Stimulated activated CD4-positive, alpha-beta T cell treated with anti-CD3 and anti-CD28 coated beads, Interleukin-15, amount 100 ng/mL, for 24 hours (primary cell): ENCODE results near the gene SNRPD3.
"Not testable (repeated sequence)": the region's sequence is repeated elsewhere in the genome, so short reads cannot be mapped to it uniquely, and the experiment has no call there.

Source experiments
- DNase-seq: peaks from one replicate; pipeline ENCODE4 v3.0.0-alpha.2; 2020

Gene SNRPD3

DNA sequence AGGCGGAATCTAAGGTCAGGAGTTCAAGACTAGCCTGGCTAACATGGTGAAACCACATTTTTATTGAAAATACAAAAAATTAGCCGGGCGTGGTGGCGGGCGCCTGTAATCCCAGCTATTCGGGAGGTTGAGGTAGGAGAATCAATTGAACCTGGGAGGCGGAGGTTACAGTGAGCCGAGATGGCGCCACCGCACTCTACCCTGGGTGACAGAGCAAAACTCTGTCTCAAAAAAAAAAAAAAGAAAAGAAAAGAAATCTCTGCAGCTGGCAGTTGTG is 37.7 kb downstream of the SNRPD3 start:
- not testable (repeated sequence) for DNase-seq

DNA sequence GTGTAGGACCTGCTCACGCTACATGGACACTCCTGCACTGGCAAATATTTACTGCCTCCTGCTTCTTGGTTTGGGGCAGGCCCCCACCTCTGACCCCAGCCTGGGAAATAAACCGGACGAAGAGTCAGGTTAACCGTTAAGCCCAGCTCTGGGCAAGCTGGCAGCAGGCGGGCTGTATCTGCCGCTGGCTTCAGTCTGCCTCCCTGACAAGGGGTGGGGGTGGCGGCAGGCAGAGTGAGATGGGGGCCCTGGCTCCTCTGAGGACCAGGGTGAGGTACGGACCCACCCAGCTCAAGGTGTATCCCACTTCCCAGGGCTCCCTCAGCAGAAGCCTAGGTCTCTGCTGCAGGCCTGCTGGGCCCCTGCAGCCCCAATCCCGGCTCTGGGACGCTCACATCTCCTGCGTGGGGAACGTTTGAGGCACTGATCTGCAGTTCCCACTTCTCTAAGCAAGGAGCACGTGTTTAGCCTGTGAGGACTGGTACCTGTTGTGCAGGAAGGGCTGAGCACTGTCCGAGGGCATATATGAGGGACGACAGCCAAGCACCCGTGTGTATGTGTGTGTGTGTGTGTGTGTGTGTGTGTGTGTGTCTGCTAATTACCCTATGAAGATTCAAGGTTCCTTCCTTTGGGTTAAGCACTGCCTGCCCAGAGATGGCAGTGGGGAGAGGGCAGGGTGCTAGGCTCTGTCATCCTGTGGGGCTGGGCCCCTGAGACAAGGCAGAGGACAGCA is 38.2 kb downstream of the SNRPD3 start:
- DNase-seq, result no peak

DNA sequence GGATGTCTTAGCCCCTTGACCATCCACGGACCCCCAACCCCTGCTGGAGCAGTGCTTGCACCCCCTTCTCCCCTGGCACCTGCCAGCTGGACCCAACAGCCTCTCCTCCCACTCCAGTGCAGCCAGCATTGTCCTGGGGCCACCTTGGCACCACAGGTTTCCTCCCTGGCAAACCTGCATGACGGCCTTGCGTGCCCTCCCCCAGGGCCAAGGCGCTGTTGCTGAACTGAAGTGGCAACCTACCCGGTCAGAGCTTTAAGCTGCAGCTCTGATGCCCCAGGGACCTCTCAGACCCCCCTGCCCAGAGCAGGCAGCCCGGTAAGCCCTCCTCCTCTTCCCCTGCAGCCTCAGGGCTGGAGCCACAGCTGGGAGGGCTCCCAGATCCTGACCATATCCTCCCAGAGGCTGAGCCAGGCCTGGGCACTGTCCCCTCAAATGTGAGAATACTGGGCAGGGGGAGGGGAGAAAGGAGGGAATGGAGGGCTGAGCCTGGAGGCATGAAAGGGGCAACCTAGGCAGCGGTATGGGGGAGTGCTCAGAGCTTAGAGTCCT is 38.8 kb downstream of the SNRPD3 start:
- no peak for DNase-seq

DNA sequence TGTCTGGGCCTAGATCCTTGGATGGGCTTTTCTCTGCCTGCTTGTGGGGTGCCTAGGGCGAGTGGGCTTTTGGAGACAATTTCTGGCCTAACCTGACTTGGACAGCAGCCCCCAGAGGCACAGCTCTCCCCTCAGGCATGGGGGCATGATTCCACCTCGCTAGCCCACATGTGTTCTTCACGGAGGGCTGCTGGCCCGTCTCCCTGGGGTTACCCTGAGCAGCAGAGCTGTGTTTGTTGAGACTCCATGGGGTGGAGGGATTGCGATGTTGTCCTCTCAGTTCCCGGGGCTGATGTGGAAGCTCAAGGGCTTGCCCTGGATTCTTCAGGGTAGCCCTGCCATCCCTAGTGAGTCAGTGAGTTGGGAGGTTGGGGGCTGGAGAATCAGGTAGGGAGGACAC is 39.4 kb downstream of the SNRPD3 start:
- DNase-seq, result no peak

DNA sequence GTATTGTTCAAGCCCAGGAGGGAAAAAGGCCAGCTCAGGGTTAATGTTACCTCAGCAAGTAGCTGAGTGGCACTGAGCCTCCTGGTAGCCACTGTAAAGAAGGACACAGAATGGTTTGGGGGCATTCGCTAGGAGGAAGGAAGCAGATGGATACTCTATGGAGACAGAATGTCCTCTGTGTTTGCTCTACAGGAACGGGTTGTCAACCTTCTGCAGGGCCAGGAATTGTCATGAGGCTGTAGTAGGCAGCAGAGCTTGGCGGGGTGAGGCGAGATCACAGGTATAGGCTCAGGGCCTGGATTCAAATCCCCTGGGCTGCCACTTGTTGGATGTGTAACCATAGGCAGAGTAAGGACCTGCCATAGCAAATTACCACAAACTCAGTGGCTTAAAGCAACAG is 40.1 kb downstream of the SNRPD3 start:
- no peak for DNase-seq

DNA sequence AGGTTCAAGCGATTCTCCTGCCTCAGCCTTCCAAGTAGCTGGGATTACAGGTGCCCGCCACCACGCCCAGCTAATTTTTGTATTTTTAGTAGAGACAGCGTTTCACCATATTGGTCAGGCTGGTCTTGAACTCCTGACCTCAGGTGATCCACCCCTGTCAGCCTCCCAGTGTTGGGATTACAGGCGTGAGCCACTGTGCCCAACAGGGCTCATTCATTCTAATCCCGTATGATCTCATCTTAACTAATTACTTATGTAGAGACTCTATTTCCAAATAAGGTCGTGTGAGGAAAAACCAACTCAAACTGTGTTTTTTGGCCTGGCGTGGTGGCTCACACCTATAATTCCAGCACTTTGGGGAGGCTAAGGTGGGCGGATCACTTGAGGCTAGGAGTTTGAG is 41.3 kb downstream of the SNRPD3 start:
- not testable (repeated sequence) for DNase-seq

DNA sequence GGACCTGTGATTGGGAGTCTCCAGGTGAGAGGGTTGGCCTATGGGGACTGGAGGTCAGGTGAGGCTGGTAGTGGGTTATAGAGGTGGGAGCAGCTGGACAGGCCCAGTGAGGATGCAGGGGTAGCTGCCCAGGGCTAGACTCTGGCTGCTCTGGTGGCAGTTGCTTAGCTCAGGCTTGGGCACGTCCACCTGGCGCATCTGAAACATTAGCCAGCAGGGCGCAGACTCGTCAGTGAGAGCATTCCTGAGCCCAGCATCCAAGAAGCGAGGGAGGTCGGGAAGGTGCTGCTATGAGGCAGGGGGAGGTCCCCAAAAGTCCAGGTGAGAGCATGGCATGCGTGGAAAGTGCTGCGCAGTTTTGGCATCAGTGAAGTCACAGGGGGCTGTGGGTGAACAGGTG is 43.7 kb downstream of the SNRPD3 start:
- DNase-seq, result no peak

DNA sequence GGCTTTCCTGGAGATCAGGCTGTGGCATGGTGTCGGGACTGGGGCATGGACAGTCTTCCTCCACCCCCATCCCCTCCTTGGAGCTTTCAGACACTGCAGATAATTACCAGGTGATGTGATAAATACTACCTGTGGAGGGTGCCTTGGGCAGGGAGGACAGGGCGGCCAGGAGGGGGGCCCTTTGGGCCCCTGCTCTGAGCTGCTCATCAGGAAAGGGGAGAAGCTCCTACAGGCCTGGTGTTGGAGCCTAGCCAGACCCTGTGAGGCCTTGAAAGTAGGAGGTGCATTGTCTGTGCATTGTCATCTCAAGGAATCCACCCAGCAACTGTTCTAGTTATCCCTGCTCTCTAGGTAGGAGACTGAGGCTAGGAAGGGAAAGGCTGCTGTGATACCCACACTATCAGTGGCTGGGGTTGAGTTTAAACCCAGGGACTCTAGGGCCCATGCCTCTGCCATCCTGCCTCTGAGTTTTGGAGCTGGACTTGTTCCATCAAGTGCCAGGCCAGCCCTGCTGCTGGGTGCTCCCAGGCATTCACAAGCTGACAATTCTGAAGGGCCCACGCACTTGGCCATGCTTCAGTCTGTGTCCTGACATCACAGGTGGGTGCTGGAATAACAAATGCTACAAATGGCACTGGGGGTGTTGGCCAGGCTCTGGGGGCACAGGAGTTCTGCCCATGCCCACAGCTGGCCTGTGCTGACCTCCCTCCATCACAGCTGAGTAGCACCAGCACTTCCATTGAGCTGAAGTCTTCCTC is 44.3 kb downstream of the SNRPD3 start:
- DNase-seq, result not testable (repeated sequence)

DNA sequence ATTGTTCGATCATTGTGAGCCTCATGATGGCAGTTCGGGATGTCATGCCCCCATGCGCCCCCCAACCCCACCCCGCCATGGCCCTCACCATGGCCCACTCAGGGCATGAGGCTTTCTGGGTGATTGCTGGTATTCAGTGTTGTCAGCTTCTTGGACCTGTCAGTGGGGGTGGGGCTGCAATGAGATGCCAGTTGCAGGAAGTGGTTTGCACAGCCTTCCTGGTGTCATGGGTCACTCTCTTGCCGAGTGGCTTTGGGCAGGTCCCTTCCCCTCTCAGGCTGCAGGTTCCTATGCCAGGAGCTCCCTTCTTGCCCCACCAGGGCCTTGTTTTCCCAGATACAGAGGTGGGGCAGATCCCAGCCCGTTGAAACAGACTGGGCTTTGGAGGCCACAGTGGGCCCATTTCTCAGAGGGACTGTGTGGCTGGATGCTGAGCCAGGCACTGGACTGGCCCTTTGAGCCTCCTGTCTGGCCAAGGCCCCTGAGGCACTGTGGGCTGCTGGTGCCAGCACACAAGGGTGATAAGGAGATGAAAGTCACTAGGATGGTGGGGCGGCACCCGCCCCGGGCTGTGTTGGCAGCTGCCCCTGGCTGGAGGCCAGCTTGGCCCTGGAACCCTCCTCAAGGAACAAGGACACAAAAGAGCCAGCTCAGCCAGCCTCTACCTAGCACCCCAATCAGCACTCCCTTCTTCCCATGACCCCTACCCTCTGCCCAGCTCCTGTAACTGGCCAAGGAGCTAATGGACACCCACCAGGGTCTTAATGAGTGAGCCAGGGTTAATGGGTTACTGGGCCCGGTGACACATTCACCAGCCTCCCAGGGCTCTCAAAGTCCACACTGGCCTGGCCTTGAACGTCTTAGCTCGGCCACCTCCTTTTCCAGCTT is 45.7 kb downstream of the SNRPD3 start:
- DNase-seq, result no peak

DNA sequence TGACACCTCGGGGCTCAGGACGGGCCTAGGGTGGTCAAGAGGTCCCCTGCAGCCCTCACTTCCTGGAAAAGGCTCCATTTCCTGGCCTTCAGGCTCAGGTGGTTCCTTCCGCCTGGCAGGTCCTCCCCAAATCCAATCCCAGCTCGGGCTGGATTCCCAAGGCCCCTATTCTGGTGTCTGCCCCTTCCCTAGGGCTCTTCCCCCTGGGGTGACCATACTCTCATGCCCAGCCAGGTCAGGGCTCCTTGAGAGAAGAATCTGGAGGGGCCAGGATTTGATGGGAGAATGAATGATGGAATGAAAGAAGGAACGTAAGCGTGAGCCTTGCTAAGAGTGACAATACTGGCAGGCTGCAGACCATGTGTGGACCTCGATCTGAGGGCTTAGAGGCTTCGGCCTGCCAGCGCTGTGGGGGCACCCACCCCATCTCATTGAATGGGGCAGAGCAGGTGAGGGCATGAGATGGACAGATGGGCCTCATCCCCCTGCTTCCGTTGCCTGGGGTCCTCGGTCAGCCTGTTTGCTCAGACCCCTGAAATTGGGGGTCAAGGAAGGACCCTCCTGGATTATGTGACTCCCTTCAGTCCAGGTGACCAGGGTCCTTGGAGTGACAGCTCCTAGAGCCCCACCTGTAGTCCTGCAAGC is 46.4 kb downstream of the SNRPD3 start:
- DNase-seq, result not testable (repeated sequence)

DNA sequence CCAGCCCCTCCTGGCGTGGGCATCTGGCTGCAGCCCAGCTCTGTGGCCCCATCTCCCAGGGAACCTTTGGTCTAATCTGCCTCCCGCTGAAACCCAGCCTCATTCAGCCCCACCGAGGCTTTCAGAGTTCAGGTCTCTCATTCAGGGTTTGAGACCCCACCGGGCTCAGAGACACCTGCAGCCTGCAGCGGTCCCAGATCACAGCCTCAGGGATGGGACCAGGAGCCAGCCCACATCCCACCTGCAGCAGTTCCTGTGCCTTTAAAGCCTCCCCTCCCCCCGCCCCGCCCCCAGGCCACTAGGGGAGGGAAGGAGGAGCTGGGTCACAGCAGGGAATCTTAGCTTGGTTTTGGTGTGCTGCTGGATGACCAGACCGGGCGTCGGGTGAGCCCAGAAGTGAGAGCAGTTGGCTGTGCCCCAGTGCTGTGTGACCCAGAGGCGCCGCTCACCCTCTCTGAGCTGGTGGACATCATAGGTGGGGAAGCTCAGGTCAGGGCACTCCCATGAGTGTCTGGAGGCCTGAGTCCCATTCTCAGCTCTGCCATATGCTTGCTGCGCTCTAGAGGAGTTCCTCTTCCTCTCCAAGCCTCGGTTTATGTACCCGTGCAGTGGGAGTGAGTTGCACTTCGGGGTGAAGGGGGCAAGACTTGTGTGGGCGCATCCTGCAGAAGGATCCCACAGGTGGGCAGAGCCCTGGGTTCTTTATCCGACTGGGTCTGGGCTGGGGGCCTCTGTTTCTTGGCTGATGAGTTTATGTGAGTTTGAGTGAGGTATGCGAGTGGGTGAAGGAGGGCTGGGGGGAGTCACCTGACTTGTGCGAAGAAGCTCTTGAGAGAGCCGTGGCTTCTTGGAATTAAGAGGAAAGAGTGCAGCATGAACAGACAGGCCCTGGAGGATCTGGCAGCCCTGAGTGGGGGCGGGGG is 47.3 kb downstream of the SNRPD3 start, which contains the start of gene GGT1:
Gene GGT1, plus strand, starts transcription at position 347 of the 923 bp plus-strand sequence. CDS start 7,889 bp downstream, outside the sequence.
- DNase-seq, result not testable (repeated sequence)

DNA sequence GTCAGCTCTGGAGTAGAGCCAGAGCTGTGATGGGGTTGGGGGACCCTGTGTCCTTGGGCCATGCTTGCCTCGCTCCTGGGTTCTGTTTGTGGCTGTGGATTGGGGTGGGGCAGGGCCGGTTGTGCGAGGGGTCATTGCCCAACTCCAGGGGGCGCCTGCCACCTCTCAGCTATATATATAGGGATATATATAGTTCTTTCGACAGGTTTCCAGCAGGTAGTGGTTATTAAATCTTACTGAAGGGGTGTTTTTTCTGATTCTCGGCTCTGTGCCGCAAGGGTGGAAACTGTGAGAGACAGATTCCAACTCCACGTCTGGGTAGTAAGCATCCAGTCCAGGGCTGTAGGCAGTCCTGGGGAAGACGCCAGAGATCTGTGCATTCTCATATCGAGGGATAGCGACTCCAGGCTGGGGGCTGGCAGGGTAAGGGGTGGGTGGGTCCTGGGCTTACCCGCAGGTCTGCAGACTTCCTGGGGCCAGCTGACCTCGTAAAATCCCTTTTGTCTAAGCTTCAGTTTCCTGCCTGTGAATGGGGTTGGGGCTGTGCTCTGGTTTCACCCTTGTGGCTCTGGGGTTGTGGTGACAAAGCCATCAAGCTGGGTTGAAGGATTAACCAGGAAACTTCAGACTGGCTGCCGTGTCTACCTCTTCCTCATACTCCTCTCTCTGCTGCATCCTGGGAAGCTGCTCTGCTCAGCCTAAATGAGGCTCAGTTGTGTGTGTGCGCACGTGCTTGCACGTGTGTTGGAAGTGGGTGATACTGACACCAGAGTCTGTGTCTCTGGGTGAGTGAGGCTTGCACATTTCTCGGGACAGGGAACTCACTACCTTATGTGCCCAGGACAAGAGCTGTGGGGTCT is 48.2 kb downstream of the SNRPD3 start:
- peak; percentile 45 for DNase-seq

DNA sequence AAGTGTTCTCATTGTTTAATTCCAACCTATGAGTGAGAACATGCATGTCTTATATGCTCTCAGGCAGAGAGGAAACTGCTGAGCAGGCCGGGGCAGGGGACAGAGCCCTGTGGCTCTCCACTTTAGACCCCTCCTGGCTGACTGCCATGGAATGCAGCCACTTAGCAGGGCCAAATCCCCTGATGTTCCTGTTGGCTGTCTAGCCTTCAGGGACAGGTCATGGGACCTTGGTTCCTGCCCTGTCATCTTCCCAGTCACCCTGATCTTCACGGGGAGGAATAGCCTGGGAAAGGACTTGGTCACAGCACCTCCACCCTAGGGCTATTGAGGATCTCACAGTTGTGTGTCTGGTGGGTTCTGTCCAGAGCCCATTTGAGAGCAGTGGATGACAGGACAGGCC is 50.5 kb downstream of the SNRPD3 start:
- DNase-seq, result peak; percentile 15

DNA sequence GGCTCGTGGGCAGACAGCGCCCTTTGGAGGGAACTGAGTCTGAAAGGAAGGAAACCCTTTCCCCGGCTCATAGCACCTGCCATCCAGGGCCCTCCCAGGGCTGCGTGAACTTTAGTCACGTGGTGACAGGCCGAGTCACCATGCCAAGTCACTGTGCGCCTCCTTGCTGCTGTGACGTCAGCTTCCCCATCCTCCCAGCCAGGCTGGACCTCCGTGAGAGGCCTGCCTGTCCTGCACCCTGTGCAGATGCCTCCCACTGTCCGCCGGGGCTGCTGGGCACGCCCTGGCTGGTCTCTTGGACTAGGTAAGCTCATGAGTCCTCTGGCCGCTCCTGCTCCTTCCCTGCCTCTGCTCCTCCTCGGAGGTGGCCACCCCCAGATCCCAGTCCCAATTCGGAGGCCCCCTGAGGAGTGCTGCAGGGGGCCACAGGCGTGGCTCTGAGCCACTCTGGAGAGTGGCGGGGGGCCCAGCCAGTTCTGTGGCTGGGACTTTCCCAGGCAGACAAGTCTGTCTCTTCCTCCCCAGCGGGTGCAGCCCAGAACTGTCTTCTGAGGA is 51.7 kb downstream of the SNRPD3 start:
- peak; percentile 77 for DNase-seq

DNA sequence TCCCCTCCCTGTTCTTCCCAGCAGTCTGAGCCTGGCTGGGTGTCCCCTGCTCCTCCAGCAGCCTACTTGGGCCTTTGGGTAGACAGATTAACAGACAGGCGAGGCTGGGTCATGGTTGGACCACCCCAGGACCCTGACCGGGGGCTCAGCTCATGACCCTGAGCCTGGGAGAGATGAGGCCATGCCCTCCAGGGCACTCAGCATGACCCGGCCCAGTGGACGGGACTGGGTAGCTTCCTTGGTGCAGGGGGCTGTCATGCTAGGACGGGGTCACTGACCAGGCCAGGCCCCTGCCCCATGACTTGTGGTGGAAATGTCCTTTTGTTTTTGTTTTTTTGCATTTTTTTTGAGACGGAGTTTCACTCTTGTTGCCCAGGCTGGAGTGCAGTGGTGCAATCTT is 52.5 kb downstream of the SNRPD3 start:
- not testable (repeated sequence) for DNase-seq

DNA sequence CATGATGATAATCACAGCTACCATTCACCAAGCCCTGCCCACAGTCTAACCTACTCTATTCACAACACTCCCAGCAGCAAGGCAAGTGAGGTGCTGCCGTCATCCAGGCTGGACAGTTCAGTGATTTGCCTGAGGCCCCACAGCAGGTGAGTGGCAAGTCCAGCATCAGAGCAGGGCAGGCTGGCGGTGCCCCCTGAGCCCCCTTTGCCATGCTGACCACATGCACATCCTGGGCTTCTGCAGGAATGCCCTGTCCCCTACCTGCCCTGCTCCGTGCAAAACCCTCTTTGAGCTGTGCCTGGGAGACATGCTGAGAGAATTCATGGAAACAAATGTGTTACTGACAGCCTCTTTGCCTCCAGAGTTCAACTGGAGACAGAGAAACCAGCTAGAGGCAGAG is 54.1 kb downstream of the SNRPD3 start:
- DNase-seq, result not testable (repeated sequence)

DNA sequence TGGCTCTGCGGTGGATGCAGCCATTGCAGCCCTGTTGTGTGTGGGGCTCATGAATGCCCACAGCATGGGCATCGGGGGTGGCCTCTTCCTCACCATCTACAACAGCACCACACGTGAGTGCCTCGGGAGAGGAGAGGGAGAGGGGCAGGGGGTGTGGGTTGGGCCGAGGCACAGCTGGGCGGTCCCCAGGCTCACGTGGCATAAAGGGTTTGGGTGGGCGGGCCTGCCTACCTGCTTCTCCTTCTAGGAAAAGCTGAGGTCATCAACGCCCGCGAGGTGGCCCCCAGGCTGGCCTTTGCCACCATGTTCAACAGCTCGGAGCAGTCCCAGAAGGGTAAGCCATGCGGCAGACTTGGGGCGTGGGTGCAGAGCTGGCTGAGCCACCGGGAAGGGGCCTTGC is 59.0 kb downstream of the SNRPD3 start:
- not testable (repeated sequence) for DNase-seq

DNA sequence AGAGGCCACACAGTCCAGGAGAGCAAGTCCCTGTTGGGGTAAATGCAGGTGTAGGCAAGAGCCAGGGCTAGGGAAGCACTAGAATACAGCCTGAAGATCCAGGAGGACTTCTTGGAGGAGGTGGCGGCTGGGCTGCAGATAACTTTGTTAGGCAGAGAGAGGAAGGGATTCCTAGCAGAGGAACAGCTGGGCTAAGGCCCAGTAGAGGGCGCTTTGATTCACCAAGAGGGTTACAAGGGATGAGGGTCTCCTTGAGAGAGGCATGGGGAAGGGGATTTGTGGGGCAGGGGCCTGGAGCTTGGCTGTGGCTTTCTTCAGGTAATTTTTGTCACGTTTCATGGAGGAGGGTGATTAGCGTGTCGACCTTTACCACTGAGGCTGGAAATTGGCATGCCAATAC is 65.4 kb downstream of the SNRPD3 start:
- not testable (repeated sequence) for DNase-seq

DNA sequence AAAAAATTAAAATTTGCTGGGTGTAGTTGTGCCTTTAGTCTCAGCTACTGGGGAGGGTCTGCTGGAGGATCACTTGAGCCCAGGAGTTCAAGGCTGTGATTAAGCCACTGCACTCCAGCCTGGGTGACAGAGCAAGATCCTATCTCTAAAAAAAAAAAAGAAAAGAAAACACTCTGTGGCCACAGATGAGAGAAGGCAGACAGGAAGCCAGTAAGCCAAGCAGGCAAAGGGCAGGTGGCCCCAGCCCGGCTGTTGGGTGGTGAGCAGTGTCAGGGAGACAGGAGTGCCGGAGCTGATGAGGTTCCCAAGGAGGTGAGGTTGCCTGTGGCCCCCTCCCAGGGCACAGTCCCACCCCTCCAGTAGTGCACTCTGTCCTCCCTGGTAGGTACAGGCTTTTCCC is 66.8 kb downstream of the SNRPD3 start:
- DNase-seq, result not testable (repeated sequence)
